HG03045 (cell line): ENCODE results near the gene OSTF1.

Experiments used
- ATAC-seq: cut with Tn5 transposase; IDR thresholded peaks from one replicate; pipeline ENCODE4 v1.9.1; 2021; ENCODE audit warnings: mild to moderate bottlenecking, moderate library complexity; ENCODE audit not compliant: unreplicated experiment

Gene OSTF1

DNA sequence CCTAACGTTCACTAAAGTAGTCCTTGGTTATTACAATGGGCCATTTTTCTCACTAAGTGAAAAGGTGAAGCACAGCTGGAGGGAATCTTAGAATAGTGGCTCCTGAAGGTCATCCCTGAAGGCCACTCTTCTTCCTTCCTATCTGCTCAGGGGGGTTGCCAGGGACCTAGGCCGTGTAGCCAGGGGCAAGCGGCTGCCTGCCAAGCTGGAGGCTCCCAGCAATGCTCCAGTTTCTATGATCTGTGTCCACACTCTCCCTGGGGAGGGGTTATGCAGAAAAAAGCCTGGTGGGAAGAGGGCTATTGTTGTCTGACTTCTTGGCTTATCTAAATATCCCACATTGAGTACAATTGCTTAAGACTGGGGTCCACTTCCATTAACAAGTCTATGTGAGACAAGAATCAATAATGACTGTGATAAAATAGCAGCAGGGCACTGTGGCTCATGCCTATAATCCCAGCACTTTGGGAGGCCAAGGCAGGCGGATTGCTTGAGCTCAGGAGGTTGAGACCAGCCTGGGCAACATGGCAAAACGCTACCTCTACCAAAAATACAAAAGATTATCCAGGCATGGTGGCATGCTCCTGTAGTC lies 4.1 kb upstream of the OSTF1 start:
- ATAC-seq = no peak

DNA sequence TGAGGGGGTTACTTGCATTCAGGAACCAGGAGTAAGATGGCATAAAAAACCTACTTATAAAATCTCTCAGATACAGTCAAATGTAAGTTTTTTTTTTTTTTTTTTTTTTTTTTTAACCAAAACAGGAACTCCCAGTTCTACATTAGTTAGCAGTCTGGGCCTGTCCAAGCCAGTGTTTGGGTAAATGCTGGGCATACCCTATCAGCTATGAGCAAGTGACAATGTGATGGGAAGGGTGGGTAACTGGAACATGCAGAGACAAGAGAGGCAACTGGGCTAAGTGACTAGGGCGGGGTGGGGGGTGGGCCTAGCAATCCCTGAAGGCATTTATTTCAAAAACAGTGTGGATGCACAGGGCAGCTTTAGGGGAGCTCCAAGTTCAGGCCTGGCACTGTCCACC lies 2.7 kb upstream of the OSTF1 start:
- ATAC-seq = no peak

GRCh38 chr9:75086541-75087288 lies 1.6 kb upstream of the OSTF1 start:
- ATAC-seq = no peak

- ATAC-seq = peak; percentile 21
Observed at GRCh38 chr9:75087289-75087823, 958 bp upstream of the OSTF1 start.

DNA sequence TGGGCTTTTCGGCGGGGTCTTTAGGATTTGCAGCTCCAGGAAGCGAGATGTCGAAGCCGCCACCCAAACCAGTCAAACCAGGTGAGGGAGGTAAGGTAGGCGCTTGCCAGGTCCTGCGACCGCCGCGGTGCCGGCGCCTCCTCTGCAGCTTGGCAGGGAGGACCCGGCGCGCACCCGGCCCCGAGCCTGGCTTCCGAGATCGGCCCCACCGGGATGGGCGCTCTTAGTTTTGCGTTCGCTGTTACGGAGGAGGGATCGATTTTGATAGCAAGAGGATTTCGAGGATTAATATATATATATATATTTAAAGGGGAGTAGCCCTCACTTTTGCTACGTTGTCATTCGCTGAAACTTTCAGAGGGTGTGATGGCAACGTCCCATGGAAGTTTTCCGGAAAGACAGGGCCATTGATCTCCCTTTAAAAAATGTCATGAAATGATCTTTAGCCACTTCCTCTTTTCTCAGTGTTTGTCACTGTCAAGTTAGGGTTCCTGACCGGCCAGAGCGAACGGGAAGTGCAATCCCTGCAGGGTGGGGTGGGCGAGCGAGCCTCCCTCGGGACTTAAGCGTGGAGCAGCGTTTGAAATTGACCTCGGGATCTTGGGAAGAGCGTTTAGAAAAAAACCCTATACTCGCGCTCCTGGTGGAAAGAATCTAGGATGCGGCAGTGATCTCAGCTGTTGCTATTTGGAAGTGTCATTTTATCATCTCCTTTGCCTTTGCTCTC lies 495 bp downstream of the OSTF1 start:
- ATAC-seq = peak; percentile 27

DNA sequence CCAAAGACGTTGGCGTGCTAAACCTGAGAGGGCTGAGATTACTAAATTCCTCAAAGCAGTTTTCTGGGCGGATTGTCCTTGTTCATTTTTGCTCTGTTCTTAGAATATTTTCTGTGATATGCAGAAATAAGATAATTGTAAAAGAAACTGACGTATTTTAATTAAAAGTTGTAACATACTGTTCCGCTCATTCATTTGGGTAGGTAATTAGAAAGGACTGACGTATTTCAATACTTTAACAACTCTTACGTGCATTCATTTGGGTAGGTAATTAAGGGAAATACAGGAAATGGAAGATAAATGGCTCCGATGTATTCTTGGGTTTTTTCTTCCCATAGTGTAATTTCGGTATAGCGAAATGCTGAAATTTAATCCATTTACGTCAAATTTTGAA lies 1.1 kb downstream of the OSTF1 start:
- ATAC-seq = no peak

GRCh38 chr9:75090579-75090978 lies 2.3 kb downstream of the OSTF1 start:
- ATAC-seq = no peak

DNA sequence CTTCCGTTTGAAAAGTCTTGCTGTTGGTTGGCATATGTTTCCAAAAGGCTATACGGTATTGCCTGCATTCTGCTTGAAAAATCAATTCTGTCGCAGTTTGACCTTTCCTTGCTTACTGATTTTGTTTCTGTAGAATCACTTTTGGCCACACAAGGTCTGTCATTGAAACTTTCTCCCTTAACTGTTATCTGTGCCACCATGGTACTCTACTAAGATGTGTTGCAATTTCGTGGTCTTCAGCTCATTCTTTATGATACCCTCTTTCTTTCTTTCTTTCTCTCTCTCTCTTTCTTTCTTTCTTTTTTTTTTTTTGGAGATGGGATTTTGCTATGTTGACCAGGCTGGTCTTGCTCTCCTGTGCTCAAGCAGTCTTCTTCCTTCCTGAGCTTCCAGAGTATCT lies 4.5 kb downstream of the OSTF1 start:
- no peak for ATAC-seq

GRCh38 chr9:75096796-75097195 lies 8.5 kb downstream of the OSTF1 start:
- no peak for ATAC-seq

GRCh38 chr9:75101004-75101588 lies 12.8 kb downstream of the OSTF1 start:
- ATAC-seq = no peak

DNA sequence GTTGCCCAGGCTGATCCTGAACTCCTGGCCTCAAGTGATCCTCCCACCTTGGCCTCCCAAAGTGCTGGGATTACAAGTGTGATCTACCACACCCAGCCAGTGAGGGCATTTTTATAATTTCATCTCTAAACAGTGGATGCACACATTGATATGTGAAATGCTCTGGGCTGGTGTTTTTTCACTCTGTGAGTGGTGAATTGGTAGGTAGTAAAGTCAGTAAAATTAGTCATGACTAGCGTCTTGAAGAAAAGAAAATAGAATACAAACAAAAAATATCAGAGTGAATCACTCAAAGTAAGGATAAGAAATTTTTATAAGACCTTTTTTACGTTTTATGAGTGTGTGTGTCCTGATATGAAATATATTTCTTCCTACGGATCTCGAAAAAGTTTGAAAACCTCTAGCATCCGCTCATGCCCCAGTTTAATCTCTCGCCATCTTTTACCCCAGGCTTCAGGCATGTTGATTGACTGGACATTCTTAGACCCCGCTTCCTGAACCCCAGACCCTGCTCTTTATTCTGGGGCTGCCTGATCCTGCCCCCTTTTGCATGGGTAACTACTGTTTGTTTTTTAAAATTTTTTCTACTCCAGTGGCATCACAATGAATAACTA lies 14.0 kb downstream of the OSTF1 start:
- no peak for ATAC-seq

GRCh38 chr9:75104607-75105006 lies 16.3 kb downstream of the OSTF1 start:
- no peak for ATAC-seq

DNA sequence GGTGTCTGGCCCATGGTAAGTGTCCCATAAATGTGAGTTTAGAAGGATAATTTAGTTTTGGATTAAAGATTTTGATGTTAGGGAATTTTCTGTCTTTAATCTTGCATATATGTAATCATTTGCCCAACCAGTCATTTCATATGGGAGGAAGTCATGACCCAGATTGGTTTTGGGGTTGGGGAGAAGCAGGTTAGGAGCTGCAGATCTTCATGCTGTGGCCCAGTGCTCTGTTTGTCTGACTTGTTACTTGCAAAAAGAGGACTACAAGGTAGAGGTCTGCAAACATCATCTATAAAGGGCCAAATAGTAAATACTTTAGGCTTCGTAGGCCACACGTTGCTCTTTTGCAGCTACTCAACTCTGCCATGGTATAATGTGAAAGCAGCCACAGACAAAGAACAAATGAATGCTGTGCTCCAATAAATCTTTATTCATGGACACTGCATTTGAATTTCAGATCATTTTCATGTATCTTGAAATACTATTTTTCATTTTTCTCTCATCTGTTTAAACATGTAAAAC lies 16.8 kb downstream of the OSTF1 start:
- ATAC-seq = no peak

DNA sequence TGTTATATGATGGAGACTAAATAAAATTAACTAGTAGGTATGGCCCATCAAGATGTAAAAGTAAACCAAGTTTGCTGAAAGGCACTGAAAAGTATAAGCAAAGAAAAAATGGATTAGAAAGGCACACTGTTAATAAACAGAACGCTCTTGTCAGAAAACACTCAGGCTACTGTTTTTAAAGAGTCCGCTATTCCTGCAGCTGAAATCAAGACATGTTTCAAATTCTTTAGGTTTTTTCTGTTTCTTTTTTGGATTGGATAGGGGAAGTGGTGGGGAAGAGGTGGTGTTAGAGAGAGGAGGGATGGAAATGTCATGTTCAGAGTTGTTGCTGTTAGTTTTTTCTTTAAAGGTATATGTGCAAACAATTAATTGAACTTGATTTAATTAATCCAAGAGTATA lies 17.5 kb downstream of the OSTF1 start:
- no peak for ATAC-seq

DNA sequence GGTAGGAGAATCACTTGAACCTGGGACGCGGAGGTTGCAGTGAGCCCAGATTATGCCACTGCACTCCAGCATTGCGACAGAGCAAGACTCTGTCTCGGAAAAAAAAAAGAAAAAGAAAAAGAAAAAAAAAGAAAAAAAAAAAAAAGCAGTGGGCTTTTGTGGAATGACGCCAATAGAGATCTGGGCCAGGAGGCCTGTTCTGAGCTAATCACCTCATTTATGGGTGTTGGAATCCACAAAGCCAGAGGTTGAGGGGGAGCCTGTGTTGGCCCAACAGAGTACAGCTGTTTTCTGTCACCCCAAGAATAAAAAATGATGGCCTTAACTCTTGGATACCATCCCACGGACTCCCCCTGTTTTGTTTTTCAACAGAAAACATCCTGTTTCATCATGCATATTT lies 18.5 kb downstream of the OSTF1 start:
- no peak for ATAC-seq

GRCh38 chr9:75108571-75108970 lies 20.3 kb downstream of the OSTF1 start:
- ATAC-seq = no peak

DNA sequence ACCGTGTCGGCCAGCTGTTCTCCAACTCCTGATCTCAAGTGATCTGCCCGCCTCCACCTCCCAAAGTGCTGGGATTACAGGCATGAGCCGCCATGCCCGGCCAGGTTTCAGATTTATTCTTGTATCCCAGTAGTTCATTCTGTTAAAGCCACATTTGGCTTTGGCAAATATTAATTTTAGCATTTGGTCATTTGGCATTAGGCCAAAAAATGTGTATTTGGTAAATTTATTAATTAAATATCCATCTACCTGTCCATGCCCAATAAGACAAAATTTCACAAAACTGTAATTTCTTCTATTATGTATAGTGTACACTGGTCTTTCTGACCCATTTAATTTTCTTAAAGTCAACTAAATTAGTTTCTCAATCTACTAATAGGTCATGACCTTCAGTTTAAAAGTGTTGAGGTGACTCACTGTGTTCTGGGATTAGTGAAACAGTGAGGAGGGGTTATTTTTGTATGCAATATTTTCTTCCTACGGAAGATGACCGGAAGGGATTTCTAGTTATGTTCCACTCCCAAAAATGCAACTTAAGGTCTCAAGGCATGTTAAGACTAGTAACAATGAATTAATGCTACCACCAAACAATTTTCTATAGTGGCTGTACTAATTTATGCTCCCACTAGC lies 21.0 kb downstream of the OSTF1 start:
- ATAC-seq = no peak

DNA sequence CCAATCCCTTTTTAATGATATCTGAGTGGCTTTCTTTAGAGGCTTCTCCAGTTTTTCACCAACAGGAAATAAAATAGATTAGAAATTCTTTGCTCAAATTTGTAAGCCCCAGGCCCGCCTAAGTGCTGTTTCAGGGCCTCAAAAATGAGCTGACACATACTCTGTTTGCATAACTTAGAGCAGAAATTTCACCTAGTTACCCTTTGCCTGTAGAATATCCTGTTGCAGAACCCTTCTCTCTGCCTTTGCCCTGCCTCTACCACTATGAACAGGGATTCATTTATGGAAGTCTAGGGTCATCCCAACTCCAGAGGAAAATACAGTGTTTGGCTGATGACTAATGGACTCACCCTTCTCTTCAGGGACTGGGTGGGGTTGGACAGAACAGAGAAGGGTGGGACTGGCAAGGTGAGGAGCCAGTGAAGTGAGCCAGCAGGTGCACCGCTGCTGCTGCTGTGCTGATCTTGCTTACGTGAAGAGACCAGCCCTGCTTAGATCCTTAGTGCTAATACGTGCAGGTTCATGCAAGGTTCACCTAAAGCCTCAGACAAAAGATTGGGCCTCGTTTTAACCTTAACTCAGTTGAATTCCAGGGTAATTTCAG lies 22.8 kb downstream of the OSTF1 start:
- ATAC-seq = no peak

- no peak for ATAC-seq
Observed at GRCh38 chr9:75112789-75113188, 24.5 kb downstream of the OSTF1 start.

- ATAC-seq = no peak
Observed at GRCh38 chr9:75116306-75116705, 28.0 kb downstream of the OSTF1 start.
